ENCODE measurements around the gene A2M. TPM values are rescaled to one million over a fixed set of nuclear protein-coding genes. Genes with fewer than 3 reads are reported as not detected.

The A2M gene
- total and polyA plus RNA-seq, 2 donors (not counting 3 experiments of a cell fraction or from before 2014, with no cell fraction given) = 11.5 to 16.9 TPM

DNA sequence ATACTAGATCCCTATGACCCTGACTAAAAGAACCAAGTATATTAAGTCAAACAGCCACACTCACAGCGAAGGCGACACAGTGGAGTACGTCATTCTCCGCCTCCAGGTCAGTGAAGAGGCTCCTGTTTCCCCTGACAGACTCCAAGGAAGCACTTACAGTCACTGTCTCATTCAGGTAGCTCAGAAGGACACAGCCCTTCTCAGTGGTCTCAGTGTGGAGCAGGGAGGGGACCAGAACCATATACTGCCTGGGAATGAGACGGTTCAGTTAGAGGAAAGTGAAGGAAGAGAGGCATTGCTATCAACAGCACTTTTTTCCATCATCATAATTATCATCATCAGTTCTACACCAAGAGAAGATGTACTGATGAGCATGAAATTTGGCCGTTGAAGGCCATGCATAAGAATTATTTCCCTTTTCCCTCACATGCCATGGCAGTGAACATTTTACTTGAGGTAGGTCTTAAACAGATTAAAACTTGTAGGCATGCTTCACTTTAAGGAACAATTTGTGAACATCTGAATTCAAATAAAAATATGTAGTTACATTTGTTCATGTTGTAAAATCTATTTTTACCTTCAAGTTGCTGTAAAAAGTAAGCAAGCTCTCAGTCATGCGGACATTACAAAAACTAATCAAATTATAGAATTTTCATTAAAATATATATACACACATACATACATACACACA lies 2.3 kb downstream of the A2M start:
- no peak for FAIRE-seq
- dilution Hi-C loops (cut with MboI; ENCODE audit: extremely low pct_ligation_motif_present, low sequenced_read_pairs) = no loop called here
- intact Hi-C loops (cut with micrococcal nuclease) = no loop called here
- no peak overlapping the region for H3K9ac ChIP-seq (replicated peaks; ENCODE audit: extremely low read depth, insufficient read depth, low read length)
- H3K4me1 ChIP-seq (ENCODE audit: control insufficient read depth, extremely low read depth, insufficient read depth, low read length) = no peaks in the 10 kb centered on the region
- no peak overlapping the region for H3K27ac ChIP-seq (ENCODE audit: insufficient read depth, low read depth, low read length)
- no peak overlapping the region for H3K4me2 ChIP-seq (ENCODE audit: insufficient read depth, low read length)
- TF ChIP-seq JUN (IDR thresholded peaks at IDR 0.05; ENCODE audit: borderline replicate concordance, insufficient read depth, insufficient read length, low read depth) = no peak
- TF ChIP-seq, protein P1, sequence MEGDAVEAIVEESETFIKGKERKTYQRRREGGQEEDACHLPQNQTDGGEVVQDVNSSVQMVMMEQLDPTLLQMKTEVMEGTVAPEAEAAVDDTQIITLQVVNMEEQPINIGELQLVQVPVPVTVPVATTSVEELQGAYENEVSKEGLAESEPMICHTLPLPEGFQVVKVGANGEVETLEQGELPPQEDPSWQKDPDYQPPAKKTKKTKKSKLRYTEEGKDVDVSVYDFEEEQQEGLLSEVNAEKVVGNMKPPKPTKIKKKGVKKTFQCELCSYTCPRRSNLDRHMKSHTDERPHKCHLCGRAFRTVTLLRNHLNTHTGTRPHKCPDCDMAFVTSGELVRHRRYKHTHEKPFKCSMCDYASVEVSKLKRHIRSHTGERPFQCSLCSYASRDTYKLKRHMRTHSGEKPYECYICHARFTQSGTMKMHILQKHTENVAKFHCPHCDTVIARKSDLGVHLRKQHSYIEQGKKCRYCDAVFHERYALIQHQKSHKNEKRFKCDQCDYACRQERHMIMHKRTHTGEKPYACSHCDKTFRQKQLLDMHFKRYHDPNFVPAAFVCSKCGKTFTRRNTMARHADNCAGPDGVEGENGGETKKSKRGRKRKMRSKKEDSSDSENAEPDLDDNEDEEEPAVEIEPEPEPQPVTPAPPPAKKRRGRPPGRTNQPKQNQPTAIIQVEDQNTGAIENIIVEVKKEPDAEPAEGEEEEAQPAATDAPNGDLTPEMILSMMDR (IDR thresholded peaks at IDR 0.05; ENCODE audit: extremely low read depth in 1 of 2, insufficient read depth in 1 of 2, low read depth in 1 of 2, low read length in 2 of 2) = no peak
- TF ChIP-seq EZH2 (IDR thresholded peaks at IDR 0.05; ENCODE audit: borderline replicate concordance, low read depth, low read length, severe bottlenecking) = no peak
- TF ChIP-seq FOS (IDR thresholded peaks at IDR 0.05; ENCODE audit: borderline replicate concordance, insufficient read depth, low read length) = no peak
- no peak for TF ChIP-seq POLR2AphosphoS5 (IDR thresholded peaks at IDR 0.05; ENCODE audit: insufficient read depth, low read depth, low read length)
- no peak for TF ChIP-seq GATA2 (IDR thresholded peaks at IDR 0.05; ENCODE audit: insufficient read depth, insufficient read length, low read depth, low read length)
- TF ChIP-seq MYC (IDR thresholded peaks at IDR 0.05; ENCODE audit: low read depth, low read length) = no peak
- TF ChIP-seq, protein P2, sequence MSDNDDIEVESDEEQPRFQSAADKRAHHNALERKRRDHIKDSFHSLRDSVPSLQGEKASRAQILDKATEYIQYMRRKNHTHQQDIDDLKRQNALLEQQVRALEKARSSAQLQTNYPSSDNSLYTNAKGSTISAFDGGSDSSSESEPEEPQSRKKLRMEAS (IDR thresholded peaks at IDR 0.05; ENCODE audit: insufficient read depth, insufficient read length) = no peak
- TF ChIP-seq POLR2A (IDR thresholded peaks at IDR 0.05; ENCODE audit: low read depth, low read length) = no peak
- no TSS peak for BruUV-seq (replicated peaks)
- no peak overlapping the region for H3K4me3 ChIP-seq (replicated peaks in 1 of 3; ENCODE audit: insufficient read depth in 1 of 3, low read depth in 1 of 3, low read length in 3 of 3)
- peaks cover 2 to 4% of the 10 kb centered on the region in 2 experiments for H3K27me3 ChIP-seq (ENCODE audit: control insufficient read depth in 2 of 2, insufficient read depth in 2 of 2, low read length in 2 of 2)
- H4K20me1 ChIP-seq (replicated peaks; ENCODE audit: control insufficient read depth, extremely low read depth, insufficient read depth, low read length) = no peaks in the 10 kb centered on the region
- no peak overlapping the region for H2AFZ ChIP-seq (ENCODE audit: low read depth, low read length)
- H3K9me3 ChIP-seq (replicated peaks; ENCODE audit: control insufficient read depth, insufficient read depth, low read length) = no peaks in the 10 kb centered on the region
- ChIA-PET CTCF (no interaction called here), POLR2A (no interaction called here)
- no peak for DNase-seq (ENCODE audit: low read depth, low spot score)
- H3K79me2 ChIP-seq (ENCODE audit: control insufficient read depth, insufficient read depth, low read length) = no peaks in the 10 kb centered on the region
- no peaks in the 10 kb centered on the region for H3K9me1 ChIP-seq (replicated peaks; ENCODE audit: control insufficient read depth, extremely low read depth, insufficient read depth, low read length)
- no peaks in the 10 kb centered on the region for H3K36me3 ChIP-seq (ENCODE audit: control insufficient read depth in 2 of 2, extremely low read depth in 1 of 2, insufficient read depth in 2 of 2, low read length in 2 of 2)
